ENCODE results near the gene PPM1H.

PPM1H gene

GRCh38 chr12:62783881-62784280 is 151.1 kb downstream of the PPM1H start (continued):
- TF ChIP-seq BCL6B (tag by site-specific recombination; IDR thresholded peaks at IDR 0.05) (no peak), HOXD13 (CRISPR knock-in tag; IDR thresholded peaks at IDR 0.05; ENCODE audit: borderline replicate concordance) (no peak), TRIM28 (IDR thresholded peaks at IDR 0.05; ENCODE audit: borderline replicate concordance, low read length) (no peak), PRDM6 (tag by site-specific recombination; IDR thresholded peaks at IDR 0.05) (no peak), HOXC10 (CRISPR knock-in tag; IDR thresholded peaks at IDR 0.05) (no peak), KLF8 (tag by site-specific recombination; IDR thresholded peaks at IDR 0.05) (no peak), ZBTB20 (tag by site-specific recombination; IDR thresholded peaks at IDR 0.05) (no peak), ZNF26 (tag by site-specific recombination; IDR thresholded peaks at IDR 0.05) (no peak)
- TF ChIP-seq, protein P1, sequence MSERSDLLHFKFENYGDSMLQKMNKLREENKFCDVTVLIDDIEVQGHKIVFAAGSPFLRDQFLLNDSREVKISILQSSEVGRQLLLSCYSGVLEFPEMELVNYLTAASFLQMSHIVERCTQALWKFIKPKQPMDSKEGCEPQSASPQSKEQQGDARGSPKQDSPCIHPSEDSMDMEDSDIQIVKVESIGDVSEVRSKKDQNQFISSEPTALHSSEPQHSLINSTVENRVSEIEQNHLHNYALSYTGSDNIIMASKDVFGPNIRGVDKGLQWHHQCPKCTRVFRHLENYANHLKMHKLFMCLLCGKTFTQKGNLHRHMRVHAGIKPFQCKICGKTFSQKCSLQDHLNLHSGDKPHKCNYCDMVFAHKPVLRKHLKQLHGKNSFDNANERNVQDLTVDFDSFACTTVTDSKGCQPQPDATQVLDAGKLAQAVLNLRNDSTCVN (tag by site-specific recombination; optimal IDR thresholded peaks at IDR 0.05): no peak

- Histone ChIP-seq H3K27ac (ENCODE audit: extremely low read depth, low read depth, low read length) (no peak overlapping the region), H3K9me3 (ENCODE audit: control insufficient read depth, insufficient read depth, low read depth, low read length) (no peaks in the 10 kb centered on the region), H3K4me1 (ENCODE audit: control insufficient read depth, insufficient read depth, low read length) (no peaks in the 10 kb centered on the region), H3K36me3 (ENCODE audit: control insufficient read depth in 2 of 2, insufficient read depth in 1 of 2, low read length in 2 of 2) (no peaks in the 10 kb centered on the region), H3K4me3 (ENCODE audit: low read depth, low read length) (no peak overlapping the region)
- TF ChIP-seq ZNF621 (tag by site-specific recombination; IDR thresholded peaks at IDR 0.05) (no peak), ZNF561 (tag by site-specific recombination; IDR thresholded peaks at IDR 0.05; ENCODE audit: borderline replicate concordance) (no peak), ZNF837 (tag by site-specific recombination; IDR thresholded peaks at IDR 0.05) (no peak), HOXA7 (CRISPR knock-in tag; IDR thresholded peaks at IDR 0.05; ENCODE audit: borderline replicate concordance) (no peak), ZNF169 (tag by site-specific recombination; IDR thresholded peaks at IDR 0.05) (no peak), ZFP37 (tag by site-specific recombination; IDR thresholded peaks at IDR 0.05) (no peak), ZNF48 (tag by site-specific recombination; IDR thresholded peaks at IDR 0.05) (no peak), ZXDB (tag by site-specific recombination; IDR thresholded peaks at IDR 0.05) (no peak), ZNF155 (tag by site-specific recombination; IDR thresholded peaks at IDR 0.05) (no peak), RBAK (tag by site-specific recombination; IDR thresholded peaks at IDR 0.05) (no peak), ZNF701 (tag by site-specific recombination; IDR thresholded peaks at IDR 0.05) (no peak), TRIM28 (IDR thresholded peaks at IDR 0.05; ENCODE audit: borderline replicate concordance, low read length) (no peak), ZNF341 (tag by site-specific recombination; IDR thresholded peaks at IDR 0.05; ENCODE audit: low read depth) (no peak)
- TF ChIP-seq, protein P1 (tag by site-specific recombination; optimal IDR thresholded peaks at IDR 0.05): no peak
- CTCF ChIA-PET: interaction anchor here (0.7 to 1.0 kb wide), 2 partner anchors 13 to 18 kb away, joined by 3 to 6 read pairs; no protein-coding TSS in a partner anchor
- POLR2A ChIA-PET: interaction anchor here (0.6 kb wide), 1 partner anchor 103 kb away, joined by 3 read pairs; no protein-coding TSS in a partner anchor
These were observed 153.6 kb downstream of the PPM1H start for GRCh38 chr12:62781136-62781880.
